Measurements from ENCODE around the gene LRIG3.

The LRIG3 gene

DNA sequence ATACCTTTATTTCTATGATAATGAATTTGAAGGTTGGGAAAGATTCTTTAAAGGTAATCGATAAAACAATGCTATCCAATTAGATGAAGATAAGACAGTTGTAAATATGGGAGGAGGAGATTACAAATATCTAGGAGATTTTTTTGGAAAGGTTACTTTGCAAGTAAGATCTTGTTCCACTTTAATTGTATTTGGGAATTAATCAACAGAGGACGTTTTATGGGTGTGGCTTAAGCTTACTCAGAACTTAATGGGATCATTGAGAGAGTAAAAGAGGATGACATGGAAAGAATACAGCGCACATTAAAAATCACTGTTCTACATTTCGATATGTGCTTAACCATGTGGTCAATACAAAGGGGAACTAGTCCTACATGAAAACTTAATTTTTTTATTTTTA is 3.5 kb upstream of the LRIG3 start:
- no peak for TF ChIP-seq CTCF (IDR thresholded peaks at IDR 0.05; ENCODE audit: borderline replicate concordance, insufficient read depth, low read depth, low read length)
- H3K4me3 ChIP-seq (ENCODE audit: low read depth, low read length), result no peak overlapping the region

DNA sequence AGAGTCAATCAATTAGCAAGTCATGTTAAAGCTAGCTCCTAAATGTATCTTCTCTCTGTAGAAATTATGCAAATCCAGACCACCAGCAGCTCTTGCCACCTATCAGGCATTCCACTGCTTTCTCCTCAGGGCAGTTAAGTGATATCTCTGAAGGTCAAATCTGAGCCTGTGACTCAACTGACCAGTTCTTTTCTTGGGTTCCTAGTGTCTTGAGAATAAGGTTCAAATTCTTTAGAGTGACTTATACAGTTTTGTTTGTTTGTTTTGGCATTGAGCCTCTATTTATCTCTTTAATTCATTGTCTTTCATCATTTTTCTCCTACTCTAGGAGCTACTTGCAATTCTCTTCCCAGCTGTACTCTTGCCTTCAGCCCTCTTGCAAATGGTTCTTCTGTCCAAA is 2.5 kb upstream of the LRIG3 start:
- no peak overlapping the region for H3K4me3 ChIP-seq (ENCODE audit: low read depth, low read length)
- no peak for TF ChIP-seq CTCF (IDR thresholded peaks at IDR 0.05; ENCODE audit: borderline replicate concordance, insufficient read depth, low read depth, low read length)

- no peak for TF ChIP-seq CTCF (IDR thresholded peaks at IDR 0.05; ENCODE audit: borderline replicate concordance, insufficient read depth, low read depth, low read length)
- H3K4me3 ChIP-seq (ENCODE audit: low read depth, low read length), result peak overlapping the region; percentile 76
Observed at GRCh38 chr12:58920961-58921861, 907 bp upstream of the LRIG3 start.

DNA sequence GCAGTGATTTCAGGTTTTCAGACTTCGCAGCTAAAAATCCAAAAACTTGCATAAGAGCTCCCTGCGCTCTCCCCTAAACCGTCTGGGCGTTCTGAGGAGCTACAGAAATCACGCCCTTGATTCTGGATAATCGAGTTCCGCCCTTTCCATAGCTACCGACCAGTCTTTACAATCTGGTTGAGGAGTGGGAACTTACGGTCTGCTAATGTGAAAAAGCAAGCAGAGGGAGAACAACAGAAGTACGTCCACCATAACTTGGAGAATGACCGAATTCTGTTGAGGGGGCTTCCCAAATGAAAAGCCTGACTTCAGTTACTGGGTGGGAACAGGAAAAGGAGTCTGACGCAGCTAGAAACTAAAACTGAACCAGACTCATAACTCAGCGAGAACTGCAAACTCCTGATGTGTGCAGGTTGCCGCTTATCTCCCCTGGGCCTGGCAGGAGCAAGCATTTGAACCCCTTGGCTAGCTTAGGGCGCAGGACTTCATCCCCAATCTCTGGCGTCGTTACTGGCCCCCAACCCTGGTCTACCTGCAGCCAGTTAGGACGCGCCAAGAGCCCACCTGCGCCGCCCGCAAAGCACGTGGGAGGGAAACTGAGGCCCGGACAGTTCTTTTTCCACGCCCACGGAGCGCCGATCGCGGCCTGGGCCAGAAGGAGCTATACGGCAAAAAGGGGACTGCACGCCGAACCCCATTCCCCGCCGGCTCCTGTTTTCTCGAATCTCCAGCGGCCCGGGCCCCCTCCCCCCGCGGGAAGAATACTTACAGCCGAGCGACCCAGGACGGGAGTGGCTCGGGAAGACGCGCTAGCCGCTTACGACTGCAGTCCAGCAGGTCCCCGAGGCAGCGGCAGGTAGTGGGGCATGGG is 838 bp downstream of the LRIG3 start:
- TF ChIP-seq CTCF (IDR thresholded peaks at IDR 0.05; ENCODE audit: borderline replicate concordance, insufficient read depth, low read depth, low read length), result no peak
- H3K4me3 ChIP-seq (ENCODE audit: low read depth, low read length), result peak overlapping the region; percentile 76

GRCh38 chr12:58918469-58918844 is 1.8 kb downstream of the LRIG3 start:
- H3K4me3 ChIP-seq (ENCODE audit: low read depth, low read length), result peak overlapping the region; percentile 10
- no peak for TF ChIP-seq CTCF (IDR thresholded peaks at IDR 0.05; ENCODE audit: borderline replicate concordance, insufficient read depth, low read depth, low read length)

GRCh38 chr12:58917699-58918468 is 2.4 kb downstream of the LRIG3 start:
- no peak for TF ChIP-seq CTCF (IDR thresholded peaks at IDR 0.05; ENCODE audit: borderline replicate concordance, insufficient read depth, low read depth, low read length)
- peak overlapping the region; percentile 10 for H3K4me3 ChIP-seq (ENCODE audit: low read depth, low read length)

All from GM12875 (cell line).